COLO829 (cell line): ENCODE data around the gene DHPS.
A peak's percentile ranks its signal among the peaks of the same experiment; 100 is the strongest.

Experiments
- DNase-seq: peaks from one replicate; pipeline ENCODE4 v3.0.0; 2012; ENCODE audit warnings: low spot score

The DHPS gene

DNA sequence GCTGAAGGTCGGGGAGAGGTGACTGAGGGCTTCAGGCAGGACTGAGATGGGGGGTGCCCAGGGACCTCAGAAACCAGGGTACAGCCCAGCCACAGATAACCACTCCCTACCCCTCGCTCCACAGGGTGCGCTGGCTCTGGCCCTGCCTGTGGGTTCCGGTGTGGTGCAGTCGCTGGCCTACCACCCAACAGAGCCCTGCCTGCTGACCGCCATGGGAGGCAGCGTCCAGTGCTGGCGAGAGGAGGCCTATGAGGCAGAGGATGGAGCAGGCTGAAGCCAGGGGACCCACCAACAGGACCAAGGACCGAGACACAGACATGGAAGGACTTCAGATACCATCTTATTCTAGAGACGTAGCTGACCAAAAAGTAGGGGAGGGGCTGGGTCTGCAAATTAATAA is 6.3 kb downstream of the DHPS start:
- no peak for DNase-seq

DNA sequence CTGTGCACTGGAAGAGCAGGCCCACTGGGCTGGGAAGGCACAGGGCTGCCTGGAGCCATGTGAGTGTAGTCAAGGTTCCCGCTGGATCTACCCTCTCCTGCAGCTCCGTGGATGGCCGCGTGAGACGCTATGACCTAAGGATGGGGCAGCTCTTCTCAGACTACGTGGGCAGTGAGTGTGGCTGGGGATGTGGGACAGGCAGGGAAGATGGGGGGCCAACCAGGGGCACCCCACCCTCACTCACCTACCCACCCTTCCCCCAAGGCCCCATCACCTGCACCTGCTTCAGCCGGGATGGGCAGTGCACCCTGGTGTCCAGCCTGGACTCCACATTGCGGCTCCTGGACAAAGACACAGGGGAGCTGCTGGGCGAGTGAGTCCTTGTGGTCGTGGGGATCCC is 8.9 kb downstream of the DHPS start:
- no peak for DNase-seq

DNA sequence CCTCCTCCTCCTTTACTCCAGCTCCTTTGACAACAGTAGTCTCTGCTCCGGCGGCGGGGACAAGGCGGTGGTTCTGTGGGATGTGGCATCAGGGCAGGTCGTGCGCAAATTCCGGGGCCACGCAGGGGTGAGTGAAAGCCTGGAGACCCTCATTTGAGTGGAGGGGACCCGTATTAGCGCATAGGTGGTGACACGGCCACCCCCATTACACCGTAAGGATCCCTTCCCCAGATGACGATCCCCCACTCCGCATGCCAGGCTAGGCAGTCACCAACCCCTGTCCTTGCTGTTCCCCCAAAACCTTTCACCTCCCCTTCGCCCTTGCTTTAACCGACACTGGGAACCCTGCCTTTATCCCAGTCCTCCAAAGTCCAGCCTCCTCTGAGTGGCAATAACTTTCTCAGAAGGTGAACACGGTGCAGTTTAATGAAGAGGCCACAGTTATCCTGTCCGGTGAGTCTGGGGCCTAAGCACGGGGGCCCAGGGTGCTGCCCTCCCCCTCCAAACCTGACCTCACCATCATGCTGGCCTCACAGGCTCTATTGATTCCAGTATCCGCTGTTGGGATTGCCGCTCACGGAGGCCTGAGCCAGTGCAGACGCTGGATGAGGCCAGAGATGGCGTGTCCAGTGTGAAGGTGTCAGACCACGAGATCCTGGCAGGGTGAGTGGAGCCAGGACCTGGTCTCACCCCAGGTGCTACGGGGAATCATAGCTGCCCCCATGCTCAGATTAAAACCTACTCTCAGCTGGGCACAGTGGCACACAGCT is 11.3 kb downstream of the DHPS start:
- DNase-seq, result no peak

DNA sequence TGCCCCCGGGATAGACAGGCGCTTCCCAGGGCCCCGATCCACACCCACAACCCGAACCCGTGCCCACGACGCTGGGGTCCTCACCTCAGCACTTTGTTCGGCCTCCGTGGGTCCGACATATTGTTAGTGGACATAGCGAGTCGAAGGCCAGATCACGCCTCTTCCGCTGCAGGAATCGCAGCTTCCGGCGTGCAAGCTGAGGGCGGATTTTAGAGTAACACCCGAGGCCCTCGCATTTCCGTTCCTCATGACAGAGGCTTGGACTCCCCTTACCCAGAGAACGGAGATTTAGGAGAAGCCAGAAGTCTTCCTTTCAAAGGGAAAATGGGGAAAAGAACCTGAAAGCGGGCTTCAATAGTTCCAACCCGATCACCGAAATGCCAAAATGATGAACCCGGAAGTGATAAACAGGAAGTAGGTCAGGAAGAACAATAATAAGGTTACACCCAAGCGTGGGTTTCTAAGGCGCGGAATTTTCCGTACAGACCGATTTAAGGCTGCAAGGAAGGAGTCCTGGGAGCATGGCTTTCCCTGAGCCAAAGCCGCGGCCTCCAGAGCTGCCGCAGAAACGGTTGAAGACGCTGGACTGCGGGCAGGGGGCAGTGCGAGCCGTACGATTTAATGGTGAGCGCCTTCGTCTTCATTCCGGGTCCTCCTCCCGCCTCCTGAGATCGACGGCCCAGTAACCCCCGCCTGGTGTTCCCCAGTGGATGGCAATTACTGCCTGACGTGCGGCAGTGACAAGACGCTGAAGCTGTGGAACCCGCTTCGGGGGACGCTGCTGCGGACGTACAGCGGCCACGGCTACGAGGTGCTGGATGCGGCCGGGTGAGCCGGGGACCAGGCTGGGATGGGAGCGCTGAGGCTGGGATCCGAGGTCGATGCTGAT is 12.2 kb downstream of the DHPS start:
- DNase-seq, result peak; percentile 85

DNA sequence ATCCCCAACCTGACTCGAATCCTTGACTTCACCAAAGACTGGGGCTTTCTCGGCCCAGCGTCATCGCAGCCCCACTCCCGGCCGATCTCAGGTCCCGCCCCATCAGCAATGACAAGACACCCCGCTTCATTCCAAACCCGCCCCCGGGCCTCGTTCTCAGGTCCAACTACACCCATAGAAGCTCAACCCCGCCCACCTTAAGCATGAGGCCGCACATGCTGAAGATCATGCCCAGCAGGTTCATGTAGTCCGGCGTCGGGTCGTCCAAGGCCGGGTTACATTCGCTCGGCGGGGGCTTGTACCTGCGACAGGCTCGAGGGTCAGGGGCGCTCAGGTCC is 12.8 kb downstream of the DHPS start:
- DNase-seq, result peak; percentile 12

DNA sequence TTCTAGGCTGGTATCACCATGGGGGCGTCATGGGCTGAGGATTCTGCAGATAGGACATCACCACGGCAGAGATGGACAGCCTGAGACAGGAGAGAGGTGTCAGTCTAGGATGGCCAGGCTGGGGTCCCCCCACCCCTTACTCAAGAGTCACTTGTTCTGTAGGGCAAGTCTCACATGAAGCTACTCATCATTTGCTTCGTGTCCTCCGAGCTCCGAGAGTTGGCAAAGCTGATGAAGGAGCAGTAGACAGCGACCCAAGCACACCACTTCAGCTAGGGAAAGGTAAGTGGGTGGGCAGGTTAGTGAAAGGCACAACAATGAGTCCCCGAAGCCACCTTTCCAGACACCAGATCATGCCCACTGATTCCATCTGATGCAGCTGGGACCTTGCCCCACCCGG is 13.3 kb downstream of the DHPS start:
- no peak for DNase-seq

DNA sequence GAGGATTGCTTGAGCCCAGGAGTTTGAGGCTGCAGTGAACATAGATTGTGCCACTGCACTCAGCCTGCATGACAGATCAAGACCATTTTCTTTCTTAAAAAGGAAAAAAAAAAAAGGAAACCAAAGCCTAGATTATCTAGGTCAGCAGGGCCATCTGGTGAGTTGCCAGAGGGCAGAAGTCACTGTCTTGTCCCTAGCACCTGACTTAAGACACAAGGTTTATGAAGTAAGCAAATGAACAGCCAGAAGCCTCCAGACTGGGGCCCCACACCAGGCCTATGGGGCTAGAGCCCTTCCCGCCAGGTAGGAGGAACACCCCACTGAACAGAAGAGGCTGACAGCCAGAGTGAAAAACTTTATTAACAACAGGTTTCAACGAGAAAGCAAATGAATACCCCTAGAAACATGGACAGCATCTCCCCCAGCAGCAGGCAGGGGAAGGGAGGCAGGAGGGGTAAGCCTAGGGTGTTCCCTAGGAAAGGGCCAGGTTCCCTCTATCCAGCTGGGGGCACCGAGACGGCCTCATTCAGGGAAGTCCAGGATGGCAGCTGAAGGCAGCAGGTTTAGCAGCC is 13.9 kb downstream of the DHPS start:
- DNase-seq, result no peak

DNA sequence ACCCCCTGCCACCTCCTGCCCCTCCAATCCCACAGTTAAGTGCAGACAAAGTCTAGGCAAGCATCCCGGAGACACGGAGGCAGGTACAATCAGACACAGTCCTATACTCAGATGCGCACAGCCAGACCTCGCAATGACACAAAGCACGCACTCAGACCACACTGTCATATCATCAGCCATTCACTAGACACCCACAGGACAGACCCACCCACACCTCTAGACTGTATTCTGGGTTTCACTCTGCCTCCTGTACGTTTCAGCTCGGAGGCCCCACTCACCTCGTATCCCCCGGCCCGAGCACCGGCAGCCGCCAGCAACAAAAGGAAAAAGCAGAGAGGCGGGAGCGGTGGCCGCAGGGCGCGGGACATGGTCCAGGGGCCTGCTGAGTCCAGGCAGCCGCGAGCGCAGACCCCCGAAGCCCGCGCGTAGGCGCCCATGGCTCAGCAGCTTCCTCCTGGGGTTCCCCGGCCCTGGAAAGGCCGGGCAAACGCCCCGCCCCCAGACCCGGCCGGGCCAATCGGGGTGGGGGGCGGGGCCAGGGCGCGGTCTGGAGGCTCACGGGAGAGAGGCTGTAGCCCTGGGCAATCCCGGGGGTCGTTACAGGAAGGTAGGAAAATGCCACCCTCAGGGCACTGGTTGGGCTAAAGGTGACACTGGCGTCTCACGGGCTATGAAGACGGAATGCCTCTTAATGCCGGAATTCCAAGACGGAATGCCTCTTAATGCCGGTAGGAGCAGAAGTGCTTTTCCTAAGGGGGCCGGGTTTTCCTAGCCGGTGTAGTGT is 15.2 kb downstream of the DHPS start, which contains the start of the genes MAN2B1 and WDR83:
Gene MAN2B1 (minus strand): TSS at position 478 of the 784 bp plus-strand sequence. CDS start 41 bp downstream, at position 437.
Gene WDR83 (plus strand): TSS at position 543 of the 784 bp plus-strand sequence. CDS start 2,984 bp downstream, outside the sequence.
- DNase-seq, result peak; percentile 64

DNA sequence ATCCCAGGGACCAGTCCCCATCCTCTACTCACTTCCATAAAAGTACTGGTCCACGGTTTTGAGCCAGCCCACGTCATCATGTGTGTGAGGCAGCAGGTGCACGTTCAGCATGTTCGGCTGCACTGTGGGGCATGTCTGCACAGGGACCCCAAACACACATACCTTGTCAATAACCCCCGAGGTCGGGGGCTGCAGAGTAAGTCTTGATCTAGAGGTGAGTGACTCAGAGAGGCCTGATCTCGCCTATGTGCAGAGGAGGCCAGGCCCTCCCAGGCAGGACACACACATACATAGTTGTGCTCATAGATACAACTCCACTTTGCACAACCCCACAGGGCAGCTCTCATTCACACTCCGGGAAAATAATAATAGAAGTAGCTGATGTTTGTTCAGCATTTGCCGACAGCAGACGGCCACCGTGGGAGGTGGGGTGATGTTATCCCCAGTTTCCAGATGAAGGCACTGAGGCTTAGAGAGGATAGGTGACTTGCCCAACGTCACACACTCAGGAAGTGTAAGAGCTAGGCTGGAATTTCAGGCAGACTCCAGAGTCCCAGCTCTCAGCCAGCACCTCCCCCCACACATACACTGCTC is 15.9 kb downstream of the DHPS start:
- no peak for DNase-seq

DNA sequence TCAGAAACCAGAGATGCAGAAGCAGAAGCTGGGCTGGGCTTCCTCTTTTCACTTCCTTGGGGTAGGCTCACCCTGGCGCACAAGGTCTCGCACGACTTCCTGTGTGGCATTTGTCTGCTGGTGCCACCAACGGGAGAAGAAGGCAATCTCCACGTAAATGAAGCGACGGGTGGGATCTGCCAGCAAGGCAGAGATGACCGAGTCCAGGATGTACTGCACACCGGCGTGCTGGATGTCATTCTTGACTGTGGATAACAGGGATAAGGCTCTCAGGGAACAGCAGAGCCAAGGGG is 16.5 kb downstream of the DHPS start:
- DNase-seq, result no peak

DNA sequence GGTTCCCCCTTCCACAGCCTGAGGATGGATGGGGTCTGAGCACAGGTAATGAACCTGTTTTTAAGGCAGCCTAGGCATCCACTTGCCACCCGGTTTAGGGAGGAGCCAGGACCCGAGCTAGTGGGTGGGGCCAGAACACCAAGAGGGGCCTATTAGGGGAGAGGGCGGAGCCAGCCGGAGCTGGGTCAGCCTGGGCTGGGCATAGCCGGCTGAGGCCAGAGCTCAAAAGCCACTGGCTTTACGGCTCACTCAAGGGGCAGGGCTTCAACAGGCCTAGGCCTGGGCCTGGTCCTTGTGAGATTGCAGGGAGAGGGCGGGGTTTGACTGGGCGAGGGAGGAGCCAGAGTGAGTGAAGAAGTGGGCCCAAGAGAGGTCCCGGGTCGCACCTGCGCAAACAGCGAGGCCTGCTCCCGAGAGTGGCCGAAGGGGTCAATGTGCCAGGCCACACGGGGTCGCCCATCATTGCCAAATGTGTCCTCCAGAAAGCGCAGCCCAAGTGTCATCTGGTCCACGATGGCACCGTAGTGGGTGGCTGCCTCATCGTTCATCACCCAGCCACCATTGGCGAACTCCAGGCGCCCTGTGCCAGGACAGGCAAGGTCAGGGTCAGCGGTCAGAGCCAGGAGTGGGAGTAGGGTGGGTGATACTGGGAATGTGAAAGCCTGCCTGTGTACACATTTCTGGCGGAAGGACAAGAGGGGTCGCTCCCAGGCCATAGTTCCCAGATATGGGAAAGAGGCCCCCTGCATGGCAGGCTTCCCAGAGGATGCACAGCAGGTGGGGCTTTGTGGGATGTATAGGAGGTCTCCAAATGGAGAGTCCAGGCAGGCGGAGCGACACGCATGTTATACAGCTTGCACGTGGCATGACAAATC is 17.0 kb downstream of the DHPS start:
- DNase-seq, result peak; percentile 15

DNA sequence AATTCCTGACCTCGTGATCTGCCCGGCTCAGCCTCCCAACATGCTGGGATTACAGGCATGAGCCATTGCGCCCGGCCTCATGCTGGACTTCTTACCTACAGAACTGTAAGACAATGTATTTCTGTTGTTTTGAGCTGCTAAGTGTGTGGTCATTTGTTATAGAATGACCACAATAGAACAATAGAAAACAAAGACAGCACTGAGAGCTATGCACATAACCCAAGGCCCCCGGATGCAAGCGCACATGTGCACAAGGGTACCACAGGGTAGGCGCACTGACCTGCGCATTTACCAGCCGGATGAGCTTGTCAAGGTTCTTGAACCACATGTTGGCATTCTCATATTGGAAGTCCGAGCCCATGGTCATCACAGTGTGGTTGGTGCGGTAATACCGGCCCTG is 20.7 kb downstream of the DHPS start:
- no peak for DNase-seq

DNA sequence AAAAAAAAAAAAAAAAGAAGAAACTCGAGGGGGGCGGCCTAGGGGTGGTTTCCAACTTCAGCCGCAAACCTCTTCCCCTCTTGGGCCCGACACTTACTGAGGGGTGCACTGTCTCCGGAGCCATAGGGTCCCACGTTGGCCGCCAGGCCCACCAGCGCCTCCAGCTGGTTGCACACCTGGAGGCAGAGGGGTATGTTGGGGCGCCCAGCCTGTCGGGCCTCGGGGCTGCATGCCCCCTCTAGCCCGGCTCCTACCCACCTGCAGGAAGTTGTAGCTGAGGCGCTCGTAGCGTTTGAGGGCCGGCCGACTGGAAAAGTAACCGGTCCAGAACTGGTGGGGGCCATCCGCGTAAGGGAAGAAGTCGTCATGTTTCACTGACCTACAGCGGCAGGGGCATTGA is 23.7 kb downstream of the DHPS start:
- no peak for DNase-seq

DNA sequence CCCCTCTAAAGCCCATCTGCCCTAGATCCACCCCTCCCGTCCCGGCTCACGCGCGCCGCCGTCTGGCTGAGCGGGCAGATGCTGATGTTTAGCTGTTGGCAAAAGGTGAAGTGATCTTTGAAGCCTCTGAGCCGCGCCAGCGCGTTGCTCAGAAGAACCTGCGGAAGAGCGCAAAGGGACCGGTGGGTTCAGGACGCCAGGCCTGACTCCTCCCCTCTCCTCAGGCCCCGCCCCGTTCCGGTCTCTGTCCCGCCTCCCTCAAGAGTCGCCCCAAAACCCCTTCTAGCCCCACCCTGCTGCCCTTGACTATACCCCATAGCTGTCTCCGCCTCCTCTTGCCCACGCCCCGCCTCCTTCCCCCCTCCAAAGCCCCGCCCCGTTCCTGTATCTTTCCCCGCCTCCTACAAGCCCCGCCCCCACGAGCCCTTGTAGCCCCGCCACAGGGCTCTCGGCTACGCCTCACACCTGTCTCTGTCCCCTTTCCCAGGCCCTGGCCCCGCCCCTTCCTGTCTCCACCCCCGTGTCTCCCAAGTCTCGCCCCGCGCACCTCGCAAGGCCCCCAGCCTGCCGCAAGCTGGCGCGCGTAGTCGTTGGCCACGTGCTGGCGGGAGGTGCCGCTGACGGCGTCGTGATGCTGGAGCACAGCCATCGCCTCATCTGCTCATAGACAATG is 24.6 kb downstream of the DHPS start:
- peak; percentile 24 for DNase-seq

DNA sequence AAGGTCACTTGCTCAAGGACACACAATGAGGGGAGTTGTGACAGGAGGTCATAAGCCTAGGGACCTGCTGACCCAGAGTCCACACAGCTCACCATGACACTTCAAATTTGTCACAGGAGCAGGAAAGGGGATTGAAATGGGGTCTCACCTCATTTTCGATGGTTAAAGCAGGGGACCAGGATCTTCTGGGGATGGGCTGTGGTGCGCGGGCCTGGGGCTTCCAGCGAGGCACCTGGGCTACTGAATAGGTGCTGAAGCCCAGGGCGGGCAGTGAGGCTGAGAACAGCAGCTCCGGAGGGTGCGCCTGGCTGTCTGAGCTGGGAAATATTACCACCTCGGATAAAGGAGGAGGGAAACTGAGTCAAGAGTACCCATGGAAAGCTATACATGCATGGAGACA is 26.1 kb downstream of the DHPS start:
- no peak for DNase-seq

DNA sequence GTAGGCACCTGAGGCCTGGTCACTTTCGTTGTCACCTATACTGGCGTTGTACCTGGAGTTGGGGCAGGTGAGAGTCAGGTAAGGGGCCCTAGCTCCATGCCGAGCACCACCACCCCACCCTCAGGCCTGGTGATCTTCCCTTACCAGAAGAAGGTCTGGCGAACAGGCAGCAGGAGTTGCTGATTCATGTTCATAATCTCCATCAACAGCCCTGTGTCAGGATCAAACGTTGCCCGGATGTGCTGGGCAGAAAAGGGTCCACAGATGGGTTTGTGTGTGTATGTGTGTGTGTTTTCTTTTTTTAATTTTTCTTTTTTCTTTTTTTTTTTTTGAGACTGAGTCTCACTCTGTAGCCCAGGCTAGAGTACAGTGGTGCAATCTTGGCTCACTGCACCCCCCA is 29.5 kb downstream of the DHPS start:
- DNase-seq, result no peak

DNA sequence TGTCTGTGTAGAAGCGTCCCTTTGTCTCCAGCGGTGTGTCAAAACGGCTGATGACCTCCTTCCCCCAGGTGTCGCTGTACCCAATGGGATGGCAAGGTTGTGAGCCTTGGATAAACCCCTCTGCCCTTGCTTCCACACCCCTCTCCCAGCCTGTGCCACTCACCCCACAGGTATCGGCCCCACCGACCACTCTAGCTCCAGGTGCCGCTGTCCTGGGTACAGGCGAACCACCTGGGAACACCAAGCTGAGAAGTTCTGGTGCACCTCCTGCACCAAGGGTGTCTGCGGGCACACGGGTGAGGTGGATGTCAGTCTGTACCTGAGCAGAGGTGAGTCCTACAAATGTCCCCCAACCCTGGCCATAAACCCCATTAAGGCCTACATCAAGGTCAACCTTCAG is 31.7 kb downstream of the DHPS start:
- DNase-seq, result no peak

DNA sequence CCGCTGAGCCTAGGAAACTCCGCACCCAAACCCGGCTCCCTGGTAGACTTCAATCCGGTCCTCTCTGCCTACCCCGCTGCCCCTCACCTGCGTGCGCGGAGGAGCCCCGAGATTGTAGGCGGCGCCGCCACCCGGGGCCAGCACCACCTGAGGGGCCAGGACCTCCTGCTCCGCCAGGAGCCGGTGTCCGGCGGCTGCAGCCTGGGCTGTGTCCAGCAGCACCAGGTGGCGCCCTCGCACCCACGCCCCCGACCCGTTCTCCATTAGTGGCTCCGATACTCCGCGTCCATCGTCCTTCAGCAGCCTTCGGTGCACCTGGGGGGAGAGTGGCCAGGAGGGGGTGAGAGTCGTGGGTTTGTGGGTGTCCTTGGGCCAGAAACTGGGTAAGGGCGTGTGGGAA is 33.6 kb downstream of the DHPS start:
- DNase-seq, result no peak

DNA sequence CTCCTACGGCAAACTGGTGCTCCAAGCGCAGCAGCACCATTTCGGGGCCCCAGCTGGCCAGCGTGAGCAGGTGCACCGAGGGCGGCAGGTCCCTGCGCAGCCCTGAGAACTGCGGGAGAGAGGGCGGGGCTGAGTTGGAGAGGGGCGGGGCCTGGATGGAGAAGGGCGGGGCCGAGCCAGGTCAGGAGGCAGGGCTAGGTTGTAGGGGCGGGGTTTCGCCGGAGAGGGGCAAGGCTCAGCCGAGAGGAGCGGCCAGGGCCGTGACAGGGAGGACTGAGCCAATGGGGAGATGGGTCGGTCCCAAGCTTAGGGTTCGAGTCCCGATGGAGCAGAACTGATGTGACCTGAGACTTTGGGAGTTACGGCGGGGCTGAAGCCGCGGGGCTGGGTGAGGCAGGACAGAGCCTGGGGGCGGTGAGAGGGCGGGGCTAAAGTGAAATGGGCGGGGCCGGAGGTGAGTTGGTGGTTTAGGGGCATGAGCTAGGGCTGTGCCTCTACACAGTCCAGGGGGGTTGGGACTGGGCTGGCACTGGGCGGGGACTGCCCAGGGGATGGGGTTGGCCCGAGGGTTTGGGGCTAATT is 34.1 kb downstream of the DHPS start:
- DNase-seq, result no peak

DNA sequence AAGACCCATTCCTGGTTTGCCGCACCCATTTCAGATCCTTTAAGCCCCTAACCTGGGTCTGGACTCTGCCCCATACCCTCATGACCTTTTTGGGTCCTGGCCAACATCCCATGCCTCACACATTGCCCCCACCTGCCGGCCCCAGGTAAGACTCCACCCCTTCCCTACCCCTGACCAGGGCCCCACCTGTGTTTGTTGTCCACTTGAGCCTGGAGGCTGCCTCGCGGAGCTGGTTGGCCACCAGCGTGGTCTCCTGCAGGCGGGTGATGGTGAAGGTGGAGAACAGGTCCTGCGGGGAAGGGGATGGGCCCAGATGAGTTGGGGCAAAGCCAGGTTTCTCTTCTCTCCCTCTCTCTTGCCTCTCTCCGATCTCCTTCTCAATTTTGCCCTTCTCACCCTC is 34.6 kb downstream of the DHPS start:
- DNase-seq, result no peak
